Ovary (tissue), 3 donors: ENCODE data around the gene NECTIN2.

Experiments
- CTCF ChIP-seq, 3 donors: fragments of 450-650 bp in 2 of 3; fragments of 200-600 bp in 1 of 3; IDR thresholded peaks; one replicate each; pipeline versions ENCODE4 v1.5.1 to v1.8.0; 2016 to 2022; ENCODE audit warnings: antibody characterized with exemption in 3 of 3, mild to moderate bottlenecking in 1 of 3
- EP300 ChIP-seq: sonication (generic); formaldehyde crosslinking; IDR thresholded peaks from one replicate; pipeline ENCODE4 v1.6.1; 2017; ENCODE audit warnings: antibody characterized with exemption
- POLR2A ChIP-seq: fragments of 450-650 bp; IDR thresholded peaks from one replicate; pipeline ENCODE4 v1.6.1; 2017; ENCODE audit warnings: antibody characterized with exemption, mild to moderate bottlenecking, moderate library complexity
- donor health status: DM: no; HTN: no; CAD: no.

GRCh38 chr19:44796701-44797115 is 49.4 kb upstream of the NECTIN2 start:
- no peak for TF ChIP-seq POLR2A
- no peak for TF ChIP-seq CTCF (IDR thresholded peaks at IDR 0.05)
- no peak for TF ChIP-seq EP300
